IMR-90 (cell line): ENCODE measurements around the gene KCNQ5.

Source experiments
- FOS ChIP-seq: fragments of 150-350 bp; IDR thresholded peaks from 2 replicates; pipeline ENCODE4 v1.6.1; 2016; ENCODE audit warnings: low read depth, low read length
- POLR2A ChIP-seq: IDR thresholded peaks from 2 replicates; pipeline ENCODE4 v1.6.1; 2012; ENCODE audit warnings: mild to moderate bottlenecking, low read depth, low read length
- TF ChIP-seq, protein P1 (sequence below): conservative IDR thresholded peaks from 2 replicates; pipeline ENCODE4 v1.5.1; 2012; ENCODE audit warnings: mild to moderate bottlenecking, low read depth, low read length, improper control_type of control experiment
- TF ChIP-seq, protein P2 (sequence below): fragments of 150-350 bp; IDR thresholded peaks from 2 replicates; pipeline ENCODE4 v1.6.1; 2017; ENCODE audit warnings: mild to moderate bottlenecking, antibody characterized with exemption, low read length, low read depth

DNA sequence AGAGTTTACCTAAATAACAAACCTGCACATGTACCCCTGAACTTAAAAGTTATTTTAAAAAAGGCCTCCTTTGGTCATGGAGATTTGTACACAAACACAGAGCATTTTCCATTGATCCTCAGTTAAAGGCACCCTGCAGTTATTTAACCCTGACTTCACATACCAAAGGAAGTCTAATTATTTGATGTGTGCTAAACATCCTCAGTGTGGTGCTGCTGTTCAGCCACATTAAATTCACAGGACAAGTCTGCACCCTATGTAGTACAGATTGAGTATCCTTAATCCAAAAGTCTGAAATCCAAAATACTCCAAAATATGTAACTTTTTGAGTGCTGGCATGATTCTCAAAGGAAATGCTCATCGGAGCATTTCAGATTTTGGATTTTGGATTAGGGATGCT, 21.4 kb downstream of the KCNQ5 start:
- TF ChIP-seq, protein P1, sequence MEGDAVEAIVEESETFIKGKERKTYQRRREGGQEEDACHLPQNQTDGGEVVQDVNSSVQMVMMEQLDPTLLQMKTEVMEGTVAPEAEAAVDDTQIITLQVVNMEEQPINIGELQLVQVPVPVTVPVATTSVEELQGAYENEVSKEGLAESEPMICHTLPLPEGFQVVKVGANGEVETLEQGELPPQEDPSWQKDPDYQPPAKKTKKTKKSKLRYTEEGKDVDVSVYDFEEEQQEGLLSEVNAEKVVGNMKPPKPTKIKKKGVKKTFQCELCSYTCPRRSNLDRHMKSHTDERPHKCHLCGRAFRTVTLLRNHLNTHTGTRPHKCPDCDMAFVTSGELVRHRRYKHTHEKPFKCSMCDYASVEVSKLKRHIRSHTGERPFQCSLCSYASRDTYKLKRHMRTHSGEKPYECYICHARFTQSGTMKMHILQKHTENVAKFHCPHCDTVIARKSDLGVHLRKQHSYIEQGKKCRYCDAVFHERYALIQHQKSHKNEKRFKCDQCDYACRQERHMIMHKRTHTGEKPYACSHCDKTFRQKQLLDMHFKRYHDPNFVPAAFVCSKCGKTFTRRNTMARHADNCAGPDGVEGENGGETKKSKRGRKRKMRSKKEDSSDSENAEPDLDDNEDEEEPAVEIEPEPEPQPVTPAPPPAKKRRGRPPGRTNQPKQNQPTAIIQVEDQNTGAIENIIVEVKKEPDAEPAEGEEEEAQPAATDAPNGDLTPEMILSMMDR, result no peak
- TF ChIP-seq POLR2A, result no peak
- no peak for TF ChIP-seq FOS
- TF ChIP-seq, protein P2, sequence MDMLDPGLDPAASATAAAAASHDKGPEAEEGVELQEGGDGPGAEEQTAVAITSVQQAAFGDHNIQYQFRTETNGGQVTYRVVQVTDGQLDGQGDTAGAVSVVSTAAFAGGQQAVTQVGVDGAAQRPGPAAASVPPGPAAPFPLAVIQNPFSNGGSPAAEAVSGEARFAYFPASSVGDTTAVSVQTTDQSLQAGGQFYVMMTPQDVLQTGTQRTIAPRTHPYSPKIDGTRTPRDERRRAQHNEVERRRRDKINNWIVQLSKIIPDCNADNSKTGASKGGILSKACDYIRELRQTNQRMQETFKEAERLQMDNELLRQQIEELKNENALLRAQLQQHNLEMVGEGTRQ, result no peak
